Fibroblast of skin of left quadriceps (primary cell): Measurements from ENCODE around the gene ZFYVE9.
"Not testable (repeated sequence)": the region's sequence is repeated elsewhere in the genome, so short reads cannot be mapped to it uniquely, and the experiment has no call there.

ENCODE experiments used
- DNase-seq, 2 experiments: peaks; one replicate each; pipeline ENCODE4 v3.0.0-alpha.2; 2013; ENCODE audit warnings: low read depth in 2 of 2

The ZFYVE9 gene

GRCh38 chr1:52141513-52142219 lies at the start of gene ZFYVE9:
Gene ZFYVE9, plus strand, starts transcription at chr1:52142089. Its CDS starts 91,118 bp downstream, at chr1:52233207.
- DNase-seq = peak; percentile 49 to 63

- DNase-seq = not testable (repeated sequence)
Measured at GRCh38 chr1:52094300-52094699, 47.6 kb upstream of the ZFYVE9 start.

GRCh38 chr1:52096216-52096615 lies 45.7 kb upstream of the ZFYVE9 start:
- no peak for DNase-seq

- DNase-seq = no peak
Measured at GRCh38 chr1:52098139-52098871, 43.6 kb upstream of the ZFYVE9 start.

GRCh38 chr1:52102336-52103013 lies 39.4 kb upstream of the ZFYVE9 start:
- no peak for DNase-seq

GRCh38 chr1:52111492-52111891 lies 30.4 kb upstream of the ZFYVE9 start:
- DNase-seq = no peak

GRCh38 chr1:52112489-52112888 lies 29.4 kb upstream of the ZFYVE9 start:
- no peak for DNase-seq

GRCh38 chr1:52119301-52120079 lies 22.4 kb upstream of the ZFYVE9 start:
- no peak for DNase-seq

GRCh38 chr1:52122384-52122783 lies 19.5 kb upstream of the ZFYVE9 start:
- DNase-seq = no peak

- DNase-seq = no peak
Measured at GRCh38 chr1:52123622-52124021, 18.3 kb upstream of the ZFYVE9 start.

GRCh38 chr1:52125736-52126359 lies 16.0 kb upstream of the ZFYVE9 start:
- no peak for DNase-seq

- DNase-seq = peak in 1 of 2 experiments; percentile 44
Measured at GRCh38 chr1:52127181-52128180, 14.4 kb upstream of the ZFYVE9 start.

- DNase-seq = peak; percentile 46 to 51
Measured at GRCh38 chr1:52139817-52140540, 1.9 kb upstream of the ZFYVE9 start.

- no peak for DNase-seq
Measured at GRCh38 chr1:52140633-52141512, 1.0 kb upstream of the ZFYVE9 start.

- peak in 1 of 2 experiments; percentile 18 for DNase-seq
Measured at GRCh38 chr1:52142220-52143183, 613 bp downstream of the ZFYVE9 start.

GRCh38 chr1:52145137-52145536 lies 3.2 kb downstream of the ZFYVE9 start:
- DNase-seq = no peak

- not testable (repeated sequence) for DNase-seq
Measured at GRCh38 chr1:52150445-52150844, 8.6 kb downstream of the ZFYVE9 start.
